Stimulated activated CD4-positive, alpha-beta T cell treated with anti-CD3 and anti-CD28 coated beads, Interleukin-1b, Interleukin-23, amount 100 ng/mL, for 24 hours (primary cell): ENCODE data around the gene CHMP6.
"Not testable (repeated sequence)": the region's sequence is repeated elsewhere in the genome, so short reads cannot be mapped to it uniquely, and the experiment has no call there.

Experiments used
- DNase-seq, 4 experiments: peaks; one replicate each; pipeline ENCODE4 v3.0.0-alpha.2; 2020; ENCODE audit warnings: low read depth in 4 of 4, low spot score in 1 of 4

The CHMP6 gene

GRCh38 chr17:81011951-81012350, 20.3 kb downstream of the CHMP6 start:
- DNase-seq, result no peak

GRCh38 chr17:81012574-81013447, 21.2 kb downstream of the CHMP6 start:
- no peak for DNase-seq

- no peak for DNase-seq
These were observed 22.0 kb downstream of the CHMP6 start for GRCh38 chr17:81013642-81014041.

DNA sequence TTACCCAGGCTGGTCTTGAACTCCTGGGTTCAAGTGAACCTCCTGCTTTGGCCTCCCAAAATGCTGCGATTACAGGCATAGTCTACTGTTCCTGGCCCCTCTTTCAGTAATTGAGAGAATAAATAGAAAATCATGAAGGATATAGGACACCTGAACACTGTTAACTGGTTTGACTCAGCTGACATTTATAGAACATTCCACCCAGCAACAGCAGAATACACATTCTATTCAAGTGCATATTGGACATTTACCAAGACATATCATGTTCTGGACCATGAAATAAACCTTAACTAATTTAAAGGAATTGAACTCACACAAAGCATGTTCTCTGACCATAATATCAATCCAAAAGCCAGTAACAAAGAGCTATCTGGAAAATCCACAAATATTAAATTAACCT, 23.5 kb downstream of the CHMP6 start:
- no peak for DNase-seq

DNA sequence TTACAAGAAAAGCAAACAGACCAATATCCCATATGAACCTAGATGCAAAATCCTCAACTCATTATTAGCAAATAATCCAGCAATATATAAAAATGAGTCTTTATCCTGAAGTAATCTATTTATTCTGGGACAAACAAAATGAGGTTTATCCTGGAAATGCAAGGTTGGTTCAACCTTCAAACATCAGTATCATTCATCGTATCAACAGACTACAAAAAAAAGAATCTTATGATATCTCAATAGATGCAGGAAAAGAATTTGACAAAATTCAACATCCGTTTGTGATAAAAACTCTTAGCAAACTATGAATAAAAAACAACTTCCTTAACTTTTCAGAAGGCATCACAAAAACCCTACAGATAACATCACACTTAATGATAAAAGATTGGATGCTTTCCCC, 24.9 kb downstream of the CHMP6 start:
- no peak for DNase-seq

GRCh38 chr17:81017330-81017729, 25.7 kb downstream of the CHMP6 start:
- DNase-seq, result not testable (repeated sequence)

- DNase-seq, result no peak
These were observed 26.6 kb downstream of the CHMP6 start for GRCh38 chr17:81018044-81018802.

- no peak for DNase-seq
These were observed 28.2 kb downstream of the CHMP6 start for GRCh38 chr17:81019563-81020442.

- no peak for DNase-seq
These were observed 28.8 kb downstream of the CHMP6 start for GRCh38 chr17:81020443-81020766.

DNA sequence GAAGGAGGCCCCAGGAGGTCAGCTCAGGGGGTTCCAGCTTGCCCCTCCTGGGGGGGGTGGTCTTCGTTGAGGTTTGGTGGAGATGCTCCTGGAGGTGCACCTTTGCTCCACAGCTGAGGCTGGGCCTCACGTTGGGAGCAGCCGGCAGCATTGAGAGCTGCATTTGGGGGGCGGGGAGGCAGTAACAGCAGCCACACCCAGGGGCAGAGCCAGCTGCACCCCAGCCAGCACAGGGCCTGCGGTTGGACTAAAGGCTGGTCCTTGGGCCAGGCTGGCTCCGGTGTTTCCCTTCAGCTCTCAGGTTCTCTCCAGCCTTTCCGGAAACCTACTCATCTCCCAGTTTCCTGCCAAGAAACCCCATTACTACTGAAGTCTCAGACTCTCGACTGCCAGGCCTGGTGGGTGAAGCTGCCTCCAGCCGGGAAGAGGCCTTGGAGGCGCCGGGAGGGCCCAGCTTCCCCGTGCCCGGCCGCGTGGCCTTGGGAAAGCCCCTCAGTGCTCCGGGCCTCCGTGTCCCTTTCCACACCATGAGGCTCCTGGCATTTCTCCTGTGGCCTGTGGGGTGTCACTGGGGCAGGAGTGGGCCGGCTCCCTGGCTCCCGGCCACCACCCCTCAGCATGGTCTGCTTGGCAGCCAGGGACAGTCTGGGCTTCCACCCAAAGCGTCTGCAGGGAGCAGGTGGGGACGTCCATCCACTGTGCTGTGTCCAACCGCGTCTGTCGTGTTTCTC, 29.3 kb downstream of the CHMP6 start:
- no peak for DNase-seq

GRCh38 chr17:81021531-81022343, 30.1 kb downstream of the CHMP6 start:
- no peak for DNase-seq

DNA sequence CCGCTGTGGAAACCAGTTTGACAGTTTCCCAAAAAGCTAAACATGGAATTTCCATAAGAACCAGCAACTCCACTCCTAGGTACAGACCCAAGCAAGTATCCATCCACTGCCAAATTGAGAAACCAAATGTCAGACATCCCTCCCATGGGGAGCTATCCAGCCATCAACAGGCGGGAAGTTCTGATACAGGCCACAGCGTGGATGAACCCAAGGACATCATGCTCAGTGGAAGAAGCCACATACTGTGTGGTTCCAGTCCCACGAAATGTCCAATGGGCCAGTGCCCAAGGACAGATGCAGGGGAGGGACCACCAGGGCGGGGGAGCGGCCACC, 30.7 kb downstream of the CHMP6 start:
- no peak for DNase-seq

GRCh38 chr17:81025065-81025740, 33.6 kb downstream of the CHMP6 start:
- no peak for DNase-seq

DNA sequence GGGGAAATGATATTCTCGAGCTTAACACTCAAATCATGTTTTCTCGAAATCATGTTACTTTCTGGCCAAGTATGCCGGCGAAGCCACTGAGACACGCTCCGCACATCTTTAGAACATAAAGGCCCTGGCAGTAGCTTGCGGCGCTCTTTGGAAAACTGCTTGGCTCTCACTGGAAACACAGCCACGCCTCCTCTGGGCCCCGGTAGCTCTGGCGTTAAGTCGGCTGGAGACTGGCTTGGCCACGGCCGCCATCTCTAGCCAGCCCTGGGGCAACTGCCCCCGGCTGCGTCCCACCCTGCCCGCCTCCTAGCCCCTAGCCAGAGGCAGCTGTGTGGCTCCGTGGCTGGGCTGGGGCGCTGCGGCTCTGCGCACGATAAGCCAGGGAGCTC, 34.1 kb downstream of the CHMP6 start:
- DNase-seq, result no peak

DNA sequence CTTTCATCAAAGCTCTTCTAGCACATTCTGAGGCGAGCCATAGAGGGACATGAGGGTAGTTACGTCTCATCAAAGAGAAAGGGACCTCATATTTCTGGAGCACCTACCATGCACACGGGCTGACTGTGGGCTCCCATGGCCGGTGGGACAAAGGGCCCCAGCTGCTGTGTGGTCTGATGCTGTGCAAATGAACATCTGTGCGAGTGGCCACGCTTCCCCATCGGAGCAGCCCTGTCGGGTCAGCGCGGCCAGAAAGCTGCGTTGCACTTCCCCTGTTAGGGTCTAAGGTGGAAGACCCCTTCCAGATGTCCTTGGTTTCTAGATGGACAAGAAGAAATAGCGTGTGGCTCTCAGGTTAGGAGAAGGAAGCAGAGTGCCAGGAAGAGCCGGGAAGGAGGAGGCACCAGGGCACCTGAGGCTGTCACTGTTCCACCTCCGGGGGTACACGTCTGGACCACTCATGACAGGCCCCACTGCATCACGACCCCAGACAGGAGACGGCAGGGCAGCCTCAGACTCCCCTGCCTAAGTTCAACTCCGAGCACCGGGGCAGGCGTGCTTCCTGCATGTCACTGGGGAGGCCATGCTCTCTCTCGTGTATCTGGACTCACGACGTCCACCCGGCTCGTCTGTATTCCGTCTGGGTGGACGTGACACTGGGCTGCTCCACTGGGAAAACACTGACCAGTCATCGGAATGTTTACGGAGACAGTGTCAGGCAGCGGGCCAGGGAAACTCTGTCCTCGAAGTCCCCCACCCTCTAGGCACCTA, 34.8 kb downstream of the CHMP6 start:
- no peak for DNase-seq

GRCh38 chr17:81027038-81027437, 35.4 kb downstream of the CHMP6 start:
- no peak for DNase-seq

GRCh38 chr17:81027591-81028505, 36.2 kb downstream of the CHMP6 start:
- DNase-seq, result no peak

DNA sequence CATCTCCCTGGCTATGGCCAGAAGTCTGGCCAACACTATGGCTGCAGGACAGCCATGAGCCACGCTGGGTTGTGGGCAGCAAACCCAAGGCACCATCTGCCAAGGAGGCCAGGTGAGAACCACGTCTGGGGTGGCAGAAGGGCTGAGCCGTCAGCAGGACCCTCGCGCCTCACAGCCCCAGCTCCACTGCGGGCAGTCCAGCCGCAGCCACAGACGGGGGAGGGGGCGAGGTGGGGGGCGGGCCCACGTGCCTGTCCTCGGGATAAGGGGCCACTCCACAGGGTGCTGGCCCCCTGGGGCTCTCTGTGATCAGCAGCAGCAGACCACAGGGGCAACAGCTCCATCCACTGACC, 36.8 kb downstream of the CHMP6 start:
- DNase-seq, result no peak
